ENCODE results near the gene ITSN1. TPM values are rescaled to one million over a fixed set of nuclear protein-coding genes. Genes with fewer than 3 reads are reported as not detected.

ITSN1 gene
- total RNA-seq, 1 experiment from 2014 or later, result 88.5 TPM

DNA sequence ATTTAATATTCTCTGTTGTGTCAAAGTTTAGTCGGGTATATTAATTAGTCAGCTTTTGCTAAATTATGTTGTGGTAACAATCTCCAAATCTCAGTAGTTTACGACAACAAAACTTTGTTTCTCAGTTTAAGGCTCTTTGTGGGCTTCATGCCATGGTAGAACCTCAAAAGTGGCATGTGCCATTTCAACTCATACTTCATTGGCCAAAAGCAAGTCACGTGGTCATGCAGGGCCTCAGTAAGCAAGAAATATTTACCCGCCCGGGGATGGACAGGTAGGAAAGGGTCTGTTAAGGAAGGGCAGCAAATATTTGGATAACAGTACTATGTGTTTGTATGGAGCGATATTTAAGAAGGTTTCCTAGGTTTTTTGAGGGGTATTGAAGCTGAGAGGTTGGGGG is 38.6 kb downstream of the ITSN1 start:
- no peaks in the 10 kb centered on the region for H3K36me3 ChIP-seq (ENCODE audit: control insufficient read depth, insufficient read depth, low read length)
- H3K9me3 ChIP-seq, result no peaks in the 10 kb centered on the region
- no peak overlapping the region for H3K4me3 ChIP-seq (ENCODE audit: low read depth, low read length)
- peak overlapping the region; percentile 45 for H3K27ac Mint-ChIP-seq (ENCODE audit: unreplicated experiment)
- H3K27me3 Mint-ChIP-seq (ENCODE audit: insufficient read depth, unreplicated experiment), result no peaks in the 10 kb centered on the region
- H3K27me3 ChIP-seq (replicated peaks; ENCODE audit: control insufficient read depth, insufficient read depth, low read length), result no peaks in the 10 kb centered on the region
- POLR2A ChIA-PET, result no interaction called here
- peaks cover 55% of the 10 kb centered on the region for H3K4me1 ChIP-seq
- BruUV-seq (replicated peaks), result no TSS peak
- TF ChIP-seq, protein P1, sequence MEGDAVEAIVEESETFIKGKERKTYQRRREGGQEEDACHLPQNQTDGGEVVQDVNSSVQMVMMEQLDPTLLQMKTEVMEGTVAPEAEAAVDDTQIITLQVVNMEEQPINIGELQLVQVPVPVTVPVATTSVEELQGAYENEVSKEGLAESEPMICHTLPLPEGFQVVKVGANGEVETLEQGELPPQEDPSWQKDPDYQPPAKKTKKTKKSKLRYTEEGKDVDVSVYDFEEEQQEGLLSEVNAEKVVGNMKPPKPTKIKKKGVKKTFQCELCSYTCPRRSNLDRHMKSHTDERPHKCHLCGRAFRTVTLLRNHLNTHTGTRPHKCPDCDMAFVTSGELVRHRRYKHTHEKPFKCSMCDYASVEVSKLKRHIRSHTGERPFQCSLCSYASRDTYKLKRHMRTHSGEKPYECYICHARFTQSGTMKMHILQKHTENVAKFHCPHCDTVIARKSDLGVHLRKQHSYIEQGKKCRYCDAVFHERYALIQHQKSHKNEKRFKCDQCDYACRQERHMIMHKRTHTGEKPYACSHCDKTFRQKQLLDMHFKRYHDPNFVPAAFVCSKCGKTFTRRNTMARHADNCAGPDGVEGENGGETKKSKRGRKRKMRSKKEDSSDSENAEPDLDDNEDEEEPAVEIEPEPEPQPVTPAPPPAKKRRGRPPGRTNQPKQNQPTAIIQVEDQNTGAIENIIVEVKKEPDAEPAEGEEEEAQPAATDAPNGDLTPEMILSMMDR (IDR thresholded peaks at IDR 0.05; ENCODE audit: insufficient read depth in 1 of 2, low read depth in 1 of 2, low read length in 1 of 2, severe bottlenecking in 1 of 2, unreplicated experiment in 1 of 2), result no peak
- peaks cover 15% of the 10 kb centered on the region for H3K36me3 Mint-ChIP-seq (ENCODE audit: insufficient read depth, unreplicated experiment)
- CTCF ChIA-PET, result no interaction called here
- H3K9me3 Mint-ChIP-seq (ENCODE audit: unreplicated experiment), result no peaks in the 10 kb centered on the region
- no peak overlapping the region for H3K4me3 Mint-ChIP-seq (ENCODE audit: unreplicated experiment)
- intact Hi-C loops (cut with micrococcal nuclease; ENCODE audit: unreplicated experiment), result no loop called here
- DNase-seq, result no peak
- H3K4me1 Mint-ChIP-seq (ENCODE audit: low read depth, unreplicated experiment), result peaks cover 43% of the 10 kb centered on the region

DNA sequence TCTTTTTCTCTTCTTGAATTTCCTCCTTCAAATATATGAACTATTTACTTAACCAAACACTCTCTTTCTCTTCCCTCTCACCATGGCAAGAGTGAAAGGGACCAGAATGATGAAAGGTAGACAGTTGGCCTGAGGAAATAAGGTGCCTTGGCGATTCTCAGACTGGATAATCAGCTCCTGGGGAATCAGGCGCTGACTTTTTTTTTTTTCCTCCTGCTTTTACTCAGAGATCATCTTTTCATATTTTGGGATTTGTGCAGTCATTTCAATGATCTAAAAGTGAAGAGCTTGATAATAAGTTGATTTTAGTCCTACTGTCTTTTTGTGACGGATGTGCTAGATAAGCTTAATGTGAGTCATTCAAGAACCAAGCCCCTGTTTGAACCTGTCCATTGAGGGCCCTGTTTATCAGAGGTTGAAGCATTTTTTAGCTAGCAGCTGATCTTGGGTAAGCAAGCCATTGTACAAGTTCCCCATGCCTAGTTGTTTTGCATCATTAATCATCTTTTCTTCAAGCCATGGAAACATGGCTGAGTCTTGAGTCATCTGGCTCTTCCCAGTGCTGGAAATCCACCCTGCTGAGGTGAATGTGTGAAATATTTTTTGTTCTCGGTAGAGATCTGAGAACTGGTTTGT is 40.8 kb downstream of the ITSN1 start:
- peaks cover 73% of the 10 kb centered on the region for H3K4me1 ChIP-seq
- intact Hi-C loops (cut with micrococcal nuclease; ENCODE audit: unreplicated experiment), result loop anchor here (2.0 kb wide), 1 partner anchor 26 kb away; no protein-coding TSS in a partner anchor

DNA sequence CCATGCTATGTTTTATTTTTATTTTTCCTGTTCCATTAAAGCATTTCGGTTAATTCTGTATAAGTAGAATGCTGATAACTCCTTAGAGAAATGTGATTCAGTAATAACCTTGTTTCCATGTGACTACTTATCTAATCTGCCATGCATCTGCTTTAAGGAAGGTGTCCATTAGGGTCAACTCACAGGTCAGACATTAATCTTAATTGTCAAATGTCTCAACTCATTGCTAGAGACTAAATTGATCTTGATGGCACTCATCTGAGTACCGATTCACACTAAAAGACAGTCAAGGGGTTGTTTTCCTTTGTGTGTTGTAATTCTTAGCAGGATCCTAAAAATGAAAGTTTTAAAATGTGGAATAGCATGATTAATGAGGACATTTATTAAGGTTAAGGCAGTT is 41.8 kb downstream of the ITSN1 start:
- peaks cover 73% of the 10 kb centered on the region for H3K4me1 ChIP-seq
- DNase-seq, result no peak
- Mint-ChIP-seq H3K36me3 (ENCODE audit: insufficient read depth, unreplicated experiment) (peaks cover 9% of the 10 kb centered on the region), H3K27ac (ENCODE audit: unreplicated experiment) (peak overlapping the region; percentile 86), H3K4me1 (ENCODE audit: low read depth, unreplicated experiment) (peaks cover 55% of the 10 kb centered on the region), H3K4me3 (ENCODE audit: unreplicated experiment) (peak overlapping the region; percentile 52), H3K27me3 (ENCODE audit: insufficient read depth, unreplicated experiment) (no peaks in the 10 kb centered on the region), H3K9me3 (ENCODE audit: unreplicated experiment) (no peaks in the 10 kb centered on the region)
- H3K27me3 ChIP-seq (replicated peaks; ENCODE audit: control insufficient read depth, insufficient read depth, low read length), result no peaks in the 10 kb centered on the region
- no peak overlapping the region for H3K4me3 ChIP-seq (ENCODE audit: low read depth, low read length)
- POLR2A ChIA-PET, result no interaction called here
- intact Hi-C loops (cut with micrococcal nuclease; ENCODE audit: unreplicated experiment), result loop anchor here (2.0 kb wide), 1 partner anchor 41 kb away; the partner anchor contains the start of gene ITSN1
- TF ChIP-seq, protein P1 (IDR thresholded peaks at IDR 0.05; ENCODE audit: insufficient read depth in 1 of 2, low read depth in 1 of 2, low read length in 1 of 2, severe bottlenecking in 1 of 2, unreplicated experiment in 1 of 2), result no peak
- no TSS peak for BruUV-seq (replicated peaks)
- no peaks in the 10 kb centered on the region for H3K9me3 ChIP-seq
- CTCF ChIA-PET, result no interaction called here
- H3K36me3 ChIP-seq (ENCODE audit: control insufficient read depth, insufficient read depth, low read length), result no peaks in the 10 kb centered on the region

More for the DNA sequence above, 40.8 kb downstream of the ITSN1 start:
- Histone ChIP-seq H3K4me3 (ENCODE audit: low read depth, low read length) (no peak overlapping the region), H3K9me3 (no peaks in the 10 kb centered on the region), H3K27me3 (replicated peaks; ENCODE audit: control insufficient read depth, insufficient read depth, low read length) (no peaks in the 10 kb centered on the region), H3K36me3 (ENCODE audit: control insufficient read depth, insufficient read depth, low read length) (no peaks in the 10 kb centered on the region)
- no peaks in the 10 kb centered on the region for H3K27me3 Mint-ChIP-seq (ENCODE audit: insufficient read depth, unreplicated experiment)
- DNase-seq, result peak; percentile 56 to 60
- TF ChIP-seq, protein P1 (IDR thresholded peaks at IDR 0.05; ENCODE audit: insufficient read depth in 1 of 2, low read depth in 1 of 2, low read length in 1 of 2, severe bottlenecking in 1 of 2, unreplicated experiment in 1 of 2), result no peak
- peak overlapping the region; percentile 86 for H3K27ac Mint-ChIP-seq (ENCODE audit: unreplicated experiment)
- H3K9me3 Mint-ChIP-seq (ENCODE audit: unreplicated experiment), result no peaks in the 10 kb centered on the region
- POLR2A ChIA-PET, result interaction anchor here (0.6 to 1.0 kb wide), 3 partner anchors 21 to 955 kb away, joined by 3 read pairs; partner anchors contain the start of gene SYNJ1
- H3K4me3 Mint-ChIP-seq (ENCODE audit: unreplicated experiment), result peak overlapping the region; percentile 52
- peaks cover 9% of the 10 kb centered on the region for H3K36me3 Mint-ChIP-seq (ENCODE audit: insufficient read depth, unreplicated experiment)
- no TSS peak for BruUV-seq (replicated peaks)
- CTCF ChIA-PET, result interaction anchor here (0.9 kb wide), 1 partner anchor 212 kb away, joined by 3 read pairs; no protein-coding TSS in a partner anchor
- peaks cover 55% of the 10 kb centered on the region for H3K4me1 Mint-ChIP-seq (ENCODE audit: low read depth, unreplicated experiment)

Measured in Caco-2 (cell line).